Activated CD4-positive, alpha-beta T cell treated with anti-CD3 and anti-CD28 coated beads, Interleukin-2, amount 50 U/mL, for 48 hours (primary cell): ENCODE data around the gene SCAF1.
A peak's percentile ranks its signal among the peaks of the same experiment; 100 is the strongest.

Source experiments
- DNase-seq, 2 experiments: peaks; one replicate each; pipeline ENCODE4 v3.0.0-alpha.2; 2020

Gene SCAF1

DNA sequence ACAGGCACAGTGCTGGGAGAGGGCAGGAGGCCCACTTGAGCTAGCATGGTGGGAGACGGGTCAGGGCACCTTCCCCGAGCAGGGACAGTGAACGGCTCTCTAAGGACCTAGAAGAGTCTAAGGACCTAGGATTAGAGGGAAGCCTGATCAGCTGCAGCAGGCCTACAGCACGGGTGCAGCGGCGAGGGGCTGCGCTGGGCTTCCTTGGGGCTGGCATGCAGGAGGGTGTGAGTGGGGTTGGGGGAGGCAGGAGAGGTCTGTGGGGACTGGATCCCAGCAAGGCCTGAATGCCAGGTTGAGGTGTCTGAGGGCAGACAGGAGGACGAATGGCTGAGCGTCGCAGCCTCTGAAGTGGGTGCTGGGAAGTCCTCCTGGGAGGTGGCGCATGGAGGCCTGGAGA is 3.6 kb downstream of the SCAF1 start:
- DNase-seq: no peak

GRCh38 chr19:49645995-49646394 is 4.0 kb downstream of the SCAF1 start:
- DNase-seq: no peak

DNA sequence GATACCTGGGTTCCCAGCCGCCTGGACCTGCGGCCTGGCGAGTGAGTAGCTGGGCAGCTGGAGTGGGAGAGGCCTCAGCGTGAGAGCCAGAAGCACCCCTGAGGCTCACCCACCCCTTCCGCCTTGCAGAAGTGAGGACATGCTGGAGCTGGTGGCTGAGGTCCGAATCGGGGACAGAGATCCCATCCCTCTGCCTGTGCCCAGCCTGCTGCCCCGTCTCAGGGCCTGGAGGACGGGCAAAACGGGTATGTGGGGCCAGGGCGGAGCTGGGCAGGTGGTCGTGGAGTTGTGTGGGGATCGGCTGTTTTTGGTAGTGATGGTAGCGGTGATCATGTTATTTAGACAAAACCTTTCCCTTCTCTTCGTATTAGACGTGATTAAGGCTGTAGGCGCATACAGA is 4.6 kb downstream of the SCAF1 start:
- DNase-seq: no peak

- no peak for DNase-seq
These were observed 9.2 kb downstream of the SCAF1 start for GRCh38 chr19:49651029-49651819.

DNA sequence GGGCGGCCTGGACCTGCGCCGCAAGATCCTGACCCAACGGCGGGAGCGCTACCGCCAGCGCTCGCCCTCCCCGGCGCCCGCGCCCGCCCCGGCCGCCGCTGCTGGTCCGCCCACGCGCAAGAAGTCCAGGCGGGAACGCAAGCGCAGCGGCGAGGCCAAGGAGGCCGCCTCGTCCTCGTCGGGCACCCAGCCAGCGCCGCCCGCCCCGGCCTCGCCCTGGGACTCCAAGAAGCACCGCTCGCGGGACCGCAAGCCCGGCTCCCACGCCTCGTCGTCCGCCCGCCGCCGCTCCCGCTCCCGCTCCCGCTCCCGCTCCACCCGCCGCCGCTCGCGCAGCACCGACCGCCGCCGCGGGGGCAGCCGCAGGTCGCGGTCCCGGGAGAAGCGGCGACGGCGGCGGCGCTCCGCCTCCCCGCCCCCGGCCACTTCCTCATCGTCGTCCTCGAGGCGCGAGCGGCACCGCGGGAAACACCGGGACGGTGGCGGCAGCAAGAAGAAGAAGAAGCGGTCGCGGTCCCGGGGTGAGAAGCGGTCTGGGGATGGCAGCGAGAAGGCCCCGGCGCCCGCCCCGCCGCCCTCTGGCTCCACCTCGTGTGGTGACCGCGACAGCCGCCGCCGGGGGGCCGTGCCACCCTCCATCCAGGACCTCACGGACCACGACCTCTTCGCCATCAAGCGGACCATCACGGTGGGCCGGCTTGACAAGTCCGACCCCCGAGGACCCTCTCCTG is 10.0 kb downstream of the SCAF1 start:
- no peak for DNase-seq

DNA sequence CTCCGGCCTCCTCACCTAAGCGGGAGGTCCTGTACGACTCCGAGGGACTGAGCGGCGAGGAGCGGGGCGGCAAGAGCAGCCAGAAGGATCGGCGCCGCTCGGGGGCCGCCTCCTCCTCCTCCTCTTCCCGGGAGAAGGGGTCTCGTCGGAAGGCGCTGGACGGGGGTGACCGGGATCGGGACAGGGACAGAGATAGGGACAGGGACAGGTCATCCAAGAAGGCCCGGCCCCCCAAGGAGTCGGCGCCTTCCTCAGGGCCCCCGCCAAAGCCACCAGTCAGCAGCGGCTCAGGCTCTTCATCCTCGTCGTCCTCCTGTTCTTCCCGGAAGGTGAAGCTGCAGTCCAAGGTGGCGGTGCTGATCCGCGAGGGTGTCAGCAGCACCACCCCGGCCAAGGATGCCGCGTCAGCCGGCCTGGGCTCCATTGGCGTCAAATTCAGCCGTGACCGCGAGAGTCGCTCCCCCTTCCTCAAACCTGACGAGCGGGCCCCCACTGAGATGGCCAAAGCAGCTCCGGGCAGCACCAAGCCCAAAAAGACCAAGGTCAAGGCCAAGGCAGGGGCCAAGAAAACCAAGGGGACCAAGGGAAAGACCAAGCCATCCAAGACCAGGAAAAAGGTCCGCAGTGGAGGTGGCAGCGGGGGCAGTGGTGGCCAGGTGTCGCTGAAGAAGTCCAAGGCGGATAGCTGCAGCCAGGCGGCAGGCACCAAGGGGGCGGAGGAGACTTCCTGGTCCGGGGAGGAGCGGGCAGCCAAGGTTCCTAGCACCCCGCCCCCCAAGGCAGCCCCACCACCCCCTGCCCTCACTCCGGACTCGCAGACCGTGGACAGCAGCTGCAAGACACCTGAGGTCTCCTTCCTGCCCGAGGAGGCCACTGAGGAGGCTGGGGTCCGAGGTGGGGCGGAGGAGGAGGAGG is 10.8 kb downstream of the SCAF1 start:
- DNase-seq: no peak

- no peak for DNase-seq
These were observed 11.4 kb downstream of the SCAF1 start for GRCh38 chr19:49653466-49653806.

DNA sequence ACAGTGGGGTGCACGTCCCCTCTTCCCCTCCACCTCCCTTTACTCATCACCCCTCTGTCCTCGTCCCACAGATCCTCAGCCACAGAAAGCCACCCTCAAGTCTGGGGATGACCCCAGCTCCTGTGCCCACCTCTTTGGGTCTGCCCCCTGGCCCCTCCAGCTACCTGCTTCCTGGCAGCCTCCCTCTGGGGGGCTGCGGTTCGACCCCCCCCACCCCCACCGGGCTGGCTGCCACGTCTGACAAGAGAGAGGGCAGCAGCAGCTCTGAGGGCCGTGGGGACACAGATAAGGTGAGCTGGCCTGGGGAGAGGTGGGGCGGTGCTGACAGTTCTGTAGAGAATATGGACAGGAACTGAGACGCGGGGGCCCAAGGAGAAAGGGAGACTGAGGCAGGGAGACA is 12.6 kb downstream of the SCAF1 start:
- DNase-seq: no peak

- DNase-seq: no peak
These were observed 13.8 kb downstream of the SCAF1 start for GRCh38 chr19:49655570-49656455.

DNA sequence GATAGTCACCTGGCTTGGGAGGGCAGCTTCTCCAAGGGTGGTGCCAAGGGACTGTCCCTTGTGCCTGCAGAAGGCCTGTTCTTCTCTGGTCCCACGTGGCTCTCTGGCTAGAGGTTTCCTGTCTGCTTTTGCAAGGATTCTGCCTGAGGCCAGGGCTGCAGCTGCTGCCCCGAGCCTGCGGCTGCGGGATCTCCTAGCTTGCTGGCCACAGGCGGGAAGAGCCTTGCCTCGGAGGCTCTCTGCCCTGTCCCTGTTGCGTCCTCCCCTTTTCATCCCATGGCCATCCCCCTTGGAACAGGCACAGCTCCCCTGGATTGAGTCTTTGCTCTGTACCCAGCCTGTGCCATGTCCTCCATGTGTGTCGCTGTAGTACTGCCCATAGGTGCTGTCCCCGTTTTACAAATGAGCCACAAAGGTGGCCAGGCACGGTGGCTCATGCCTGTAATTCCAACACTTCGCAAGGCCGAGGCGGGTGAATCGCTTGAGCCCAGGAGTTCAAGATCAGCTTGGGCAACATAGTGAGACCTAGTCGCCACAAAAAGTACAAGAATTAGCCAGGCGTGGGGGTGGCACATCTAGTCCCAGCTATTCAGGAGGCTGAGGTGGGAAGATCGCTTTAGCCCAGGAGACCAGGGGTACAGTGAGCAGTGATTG is 14.6 kb downstream of the SCAF1 start:
- no peak for DNase-seq

DNA sequence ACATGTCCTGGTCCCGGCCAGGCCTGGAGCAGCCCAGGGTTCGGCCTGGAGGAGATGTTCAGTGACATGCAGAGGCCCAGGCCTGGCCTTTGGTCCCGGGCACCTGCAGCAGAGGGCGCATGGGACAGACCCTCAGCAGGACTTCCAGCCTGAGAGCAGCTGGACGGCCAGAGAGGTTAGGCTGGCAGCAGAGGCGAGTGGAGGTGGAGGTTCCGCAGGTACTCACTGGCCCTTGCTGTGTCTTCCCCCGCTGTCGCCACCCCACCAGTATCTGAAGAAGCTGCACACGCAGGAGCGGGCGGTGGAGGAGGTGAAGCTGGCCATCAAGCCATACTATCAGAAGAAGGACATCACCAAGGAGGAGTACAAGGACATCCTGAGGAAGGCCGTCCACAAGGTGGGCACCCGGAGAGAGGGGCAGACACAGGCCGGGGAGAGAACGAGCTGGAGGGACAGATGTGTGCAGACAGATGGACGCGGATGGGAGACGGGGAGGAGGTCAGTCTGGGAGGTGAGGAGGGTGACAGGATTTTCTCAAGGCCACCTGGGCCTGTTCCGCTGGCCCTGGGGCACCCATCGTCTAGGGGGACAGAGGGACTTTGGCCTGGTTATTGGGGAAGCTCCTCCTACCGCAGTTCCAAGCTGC is 15.6 kb downstream of the SCAF1 start:
- no peak for DNase-seq

- DNase-seq: no peak
These were observed 16.1 kb downstream of the SCAF1 start for GRCh38 chr19:49658139-49658517.

- DNase-seq: no peak
These were observed 16.8 kb downstream of the SCAF1 start for GRCh38 chr19:49658566-49659442.

GRCh38 chr19:49660338-49660961 is 18.4 kb downstream of the SCAF1 start:
- no peak for DNase-seq

DNA sequence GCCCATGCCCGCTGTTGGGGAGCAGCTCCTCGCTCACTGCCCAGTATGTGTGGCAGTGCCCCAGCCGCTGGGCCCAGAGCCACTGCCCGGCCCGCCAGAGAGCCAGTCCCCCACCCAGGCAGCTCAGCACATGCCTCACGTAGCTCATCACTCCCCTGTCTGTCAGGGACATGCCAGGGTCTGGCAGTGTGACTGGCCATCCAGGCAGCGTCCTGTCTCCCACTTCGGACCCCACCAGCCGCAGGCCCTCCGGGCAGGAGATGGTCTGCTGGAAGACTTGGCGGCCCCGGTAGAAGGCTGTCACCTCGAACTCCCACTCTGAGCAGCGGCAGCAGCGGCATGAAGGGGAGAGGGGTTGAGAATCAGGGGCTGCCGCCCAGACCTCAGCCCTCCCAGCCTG is 20.0 kb downstream of the SCAF1 start:
- no peak for DNase-seq

DNA sequence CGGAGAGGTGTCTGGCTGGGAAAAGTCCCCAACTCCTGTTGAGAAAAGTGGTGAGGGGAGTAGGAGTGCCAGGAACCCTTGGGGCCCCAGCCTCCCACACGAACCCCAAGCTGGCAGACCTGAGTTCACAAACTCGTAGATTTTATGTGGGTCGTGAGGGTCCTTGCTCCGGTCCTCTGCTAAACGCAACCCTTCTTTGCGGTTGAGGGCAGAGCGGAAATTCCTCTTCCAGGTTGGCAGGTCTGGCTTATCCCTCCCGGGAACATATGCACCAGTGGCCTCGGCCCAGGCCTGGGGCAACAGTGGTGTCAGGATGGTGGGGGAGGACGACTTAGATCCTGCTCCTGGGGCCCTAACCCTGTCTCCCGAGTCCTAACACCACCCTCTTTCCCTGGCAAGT is 21.2 kb downstream of the SCAF1 start:
- no peak for DNase-seq

DNA sequence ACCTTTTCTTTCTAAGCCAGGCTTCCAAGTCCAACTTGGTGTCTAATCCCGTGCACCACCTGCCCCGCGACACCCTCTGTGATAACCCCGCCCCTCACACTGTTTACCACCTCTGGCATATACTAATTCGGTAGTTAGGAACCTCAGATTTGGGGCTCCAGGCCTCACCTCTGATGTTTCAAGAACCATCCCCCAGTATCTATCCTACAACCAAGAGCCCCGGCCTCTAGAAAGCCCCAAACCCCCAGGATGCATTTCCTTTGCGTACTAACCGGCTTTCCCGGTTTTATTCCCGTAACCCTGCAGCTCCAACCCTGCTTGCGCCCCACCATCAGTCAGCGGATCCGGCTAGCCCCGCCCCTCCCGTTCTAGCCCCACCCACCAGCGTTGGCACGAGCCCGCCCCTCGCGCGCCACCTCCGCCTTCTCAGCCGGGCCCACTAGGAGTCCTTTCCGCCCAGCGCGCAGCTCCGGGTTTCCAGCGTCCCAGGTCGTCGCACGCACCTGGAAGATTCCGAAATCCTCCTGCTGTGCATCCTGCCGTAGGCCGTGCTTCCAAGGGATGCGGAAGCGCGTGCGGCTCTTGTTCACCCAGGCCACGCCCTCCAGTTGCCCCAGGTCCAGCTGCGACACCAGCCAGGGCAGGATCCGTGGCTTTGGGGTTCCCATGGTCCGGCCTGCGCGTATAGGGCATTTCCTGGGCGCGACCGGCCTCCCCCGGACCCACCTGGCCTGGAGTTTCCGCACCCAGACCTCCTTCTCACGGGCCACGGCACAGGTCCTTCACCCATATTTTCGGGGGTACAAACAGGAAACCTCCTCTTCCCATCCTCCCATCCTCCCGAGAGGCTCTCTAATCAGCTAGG is 22.4 kb downstream of the SCAF1 start:
- peak; percentile 95 to 97 for DNase-seq

- no peak for DNase-seq
These were observed 23.0 kb downstream of the SCAF1 start for GRCh38 chr19:49665036-49665350.
